Activated T-cell treated with anti-CD3 and anti-CD28 coated beads for 48 hours (primary cell): Measurements from ENCODE around the gene PRRT1B.

Source experiments
- DNase-seq: peaks from one replicate; pipeline ENCODE4 v3.0.0-alpha.2; 2020; ENCODE audit warnings: low read depth

The PRRT1B gene

GRCh38 chr9:131597246-131597645 is 51.9 kb downstream of the PRRT1B start:
- DNase-seq: no peak

GRCh38 chr9:131598121-131598520 is 52.8 kb downstream of the PRRT1B start:
- no peak for DNase-seq

- no peak for DNase-seq
Observed at GRCh38 chr9:131601683-131602181, 56.4 kb downstream of the PRRT1B start.

- DNase-seq: no peak
Observed at GRCh38 chr9:131603199-131603598, 57.9 kb downstream of the PRRT1B start.

- DNase-seq: no peak
Observed at GRCh38 chr9:131603711-131604439, 58.6 kb downstream of the PRRT1B start.

GRCh38 chr9:131605770-131606590 is 60.7 kb downstream of the PRRT1B start:
- DNase-seq: no peak

- DNase-seq: no peak
Observed at GRCh38 chr9:131606896-131607567, 61.7 kb downstream of the PRRT1B start.

GRCh38 chr9:131607591-131607990 is 62.3 kb downstream of the PRRT1B start:
- no peak for DNase-seq

GRCh38 chr9:131608493-131609037 is 63.2 kb downstream of the PRRT1B start:
- DNase-seq: no peak
